Breast epithelium (tissue), 4 donors: ENCODE results near the gene RAC2. TPM values are rescaled to one million over a fixed set of nuclear protein-coding genes. Genes with fewer than 3 reads are reported as not detected.
A peak's percentile ranks its signal among the peaks of the same experiment; 100 is the strongest.

Experiments used
- DNase-seq, 2 donors: peaks; one replicate each; pipeline ENCODE4 v3.0.0-alpha.2; 2019; ENCODE audit warnings: low spot score in 2 of 2
- H3K27ac ChIP-seq, 2 donors: fragments of 200-600 bp; sonication (generic) in 1 of 2; one replicate each; pipeline ENCODE4 v1.5.1; 2016 to 2019; ENCODE audit warnings: mild to moderate bottlenecking in 1 of 2
- H3K27me3 ChIP-seq, 2 donors: fragments of 200-600 bp; sonication (generic) in 1 of 2; one replicate each; pipeline versions ENCODE4 v1.5.1 to v1.6.0; 2017 to 2019; ENCODE audit warnings: control low read depth in 1 of 2, mild to moderate bottlenecking in 1 of 2
- H3K36me3 ChIP-seq: fragments of 200-600 bp; one replicate; pipeline ENCODE4 v1.5.1; 2019
- H3K4me1 ChIP-seq, 2 donors: fragments of 200-600 bp; sonication (generic); one replicate each; pipeline ENCODE4 v1.5.1; 2016 to 2019; ENCODE audit warnings: control low read depth in 1 of 2
- H3K4me3 ChIP-seq, 3 donors: fragments of 200-600 bp; sonication (generic); 1 replicate in 2 of 3; 2 replicates in 1 of 3; pipeline ENCODE4 v1.5.1; 2016 to 2019; ENCODE audit warnings: mild to moderate bottlenecking in 3 of 3, moderate library complexity in 2 of 3
- H3K9me3 ChIP-seq, 2 donors: fragments of 200-600 bp; sonication (generic) in 1 of 2; one replicate each; pipeline ENCODE4 v1.5.1; 2016 to 2019; ENCODE audit warnings: control low read depth in 1 of 2
- CTCF ChIP-seq, 3 donors: fragments of 450-650 bp; IDR thresholded peaks; one replicate each; pipeline ENCODE4 v1.5.1; 2016 to 2017; ENCODE audit warnings: antibody characterized with exemption in 3 of 3, mild to moderate bottlenecking in 3 of 3, moderate library complexity in 3 of 3
- POLR2A ChIP-seq: fragments of 450-650 bp; IDR thresholded peaks from one replicate; pipeline ENCODE4 v1.6.1; 2016; ENCODE audit warnings: antibody characterized with exemption, mild to moderate bottlenecking, moderate library complexity
- POLR2AphosphoS5 ChIP-seq, 3 donors: sonication (generic); formaldehyde crosslinking; IDR thresholded peaks; one replicate each; pipeline ENCODE4 v1.6.1; 2017; ENCODE audit warnings: antibody characterized with exemption in 3 of 3
- intact Hi-C: fragments of 100-400 bp; cut with DNase I; formaldehyde crosslinking; loops from one replicate; pipeline ENCODE4 v1.15.1; 2023; ENCODE audit warnings: low total_unique reads
- total RNA-seq, 3 donors: library from RNA; depleted of rRNA; stranded (reverse); fragments of >200 nt; gene quantifications; one replicate each; pipeline ENCODE4 v1.1.0, GENCODE V29; 2016

Gene RAC2
- total RNA-seq, 3 donors from 2014 or later = 10.5 to 12.0 (median 11.5) TPM

DNA sequence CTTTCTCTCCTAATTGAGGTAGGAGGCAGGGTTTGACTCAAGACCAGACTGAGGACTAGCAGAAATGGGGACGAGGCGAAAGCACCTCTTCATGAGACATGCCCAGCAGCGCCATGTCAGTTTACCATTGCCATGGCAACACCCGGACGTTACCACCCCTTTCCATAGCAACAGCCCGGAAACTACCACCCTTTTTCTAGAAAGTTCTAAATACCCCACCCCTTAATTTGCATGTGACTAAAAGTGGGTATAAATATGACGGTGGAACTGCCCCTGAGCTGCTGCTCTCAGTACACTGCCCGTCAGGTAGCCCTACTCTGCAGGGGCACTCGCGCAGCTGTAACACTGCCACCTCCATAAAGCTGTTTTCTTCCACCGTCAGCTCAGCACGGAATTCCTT lies 5.9 kb upstream of the RAC2 start:
- no peaks in the 10 kb centered on the region for H3K4me1 ChIP-seq
- no peak overlapping the region for H3K27ac ChIP-seq
- H3K36me3 ChIP-seq = no peaks in the 10 kb centered on the region
- H3K4me3 ChIP-seq = no peak overlapping the region
- DNase-seq = no peak
- intact Hi-C loops = no loop called here
- H3K27me3 ChIP-seq = peaks cover 0 to 6% of the 10 kb centered on the region in 2 donors
- TF ChIP-seq POLR2AphosphoS5 (IDR thresholded peaks at IDR 0.05) (no peak), POLR2A (no peak), CTCF (IDR thresholded peaks at IDR 0.05) (no peak)
- no peaks in the 10 kb centered on the region for H3K9me3 ChIP-seq

DNA sequence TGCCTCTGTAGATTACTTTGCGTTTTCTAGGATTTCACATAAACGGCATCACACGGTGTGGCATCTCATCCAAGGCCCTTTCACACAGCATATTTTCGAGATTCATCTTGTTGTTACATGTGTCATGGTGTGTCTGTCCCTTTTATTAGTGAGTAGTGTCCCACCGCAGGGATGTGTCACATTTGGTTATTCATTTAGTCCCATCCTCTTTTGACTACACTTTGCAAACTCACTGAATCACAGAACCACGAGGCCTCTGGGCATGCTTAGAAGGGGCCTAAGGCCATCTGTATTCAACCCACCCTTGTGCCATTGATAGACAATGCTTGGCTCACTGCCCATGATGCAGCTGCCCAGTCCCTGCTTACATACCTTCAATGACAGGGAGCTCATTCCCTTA lies 4.2 kb upstream of the RAC2 start:
- DNase-seq = no peak
- no peak overlapping the region for H3K4me3 ChIP-seq
- no peaks in the 10 kb centered on the region for H3K27me3 ChIP-seq
- no peaks in the 10 kb centered on the region for H3K9me3 ChIP-seq
- intact Hi-C loops = no loop called here
- no peaks in the 10 kb centered on the region for H3K36me3 ChIP-seq
- H3K27ac ChIP-seq = no peak overlapping the region
- TF ChIP-seq CTCF (IDR thresholded peaks at IDR 0.05) (no peak), POLR2A (no peak), POLR2AphosphoS5 (IDR thresholded peaks at IDR 0.05) (no peak)
- H3K4me1 ChIP-seq = no peaks in the 10 kb centered on the region

- Histone ChIP-seq H3K4me3 (no peak overlapping the region), H3K9me3 (no peaks in the 10 kb centered on the region), H3K27ac (no peak overlapping the region), H3K4me1 (no peaks in the 10 kb centered on the region), H3K36me3 (no peaks in the 10 kb centered on the region), H3K27me3 (no peaks in the 10 kb centered on the region)
- intact Hi-C loops = no loop called here
- no peak for DNase-seq
- no peak for TF ChIP-seq POLR2AphosphoS5 (IDR thresholded peaks at IDR 0.05)
- no peak for TF ChIP-seq POLR2A
- no peak for TF ChIP-seq CTCF (IDR thresholded peaks at IDR 0.05)
Observed at GRCh38 chr22:37245740-37246139, 1.7 kb upstream of the RAC2 start.

GRCh38 chr22:37244922-37245722 lies 1.1 kb upstream of the RAC2 start:
- no peak for TF ChIP-seq POLR2AphosphoS5 (IDR thresholded peaks at IDR 0.05)
- no peak for TF ChIP-seq POLR2A
- TF ChIP-seq CTCF (IDR thresholded peaks at IDR 0.05) = no peak
- no peak overlapping the region for H3K4me3 ChIP-seq
- H3K36me3 ChIP-seq = no peaks in the 10 kb centered on the region
- intact Hi-C loops = no loop called here
- DNase-seq = no peak
- H3K27ac ChIP-seq = no peak overlapping the region
- no peaks in the 10 kb centered on the region for H3K27me3 ChIP-seq
- H3K4me1 ChIP-seq = no peaks in the 10 kb centered on the region
- H3K9me3 ChIP-seq = no peaks in the 10 kb centered on the region

DNA sequence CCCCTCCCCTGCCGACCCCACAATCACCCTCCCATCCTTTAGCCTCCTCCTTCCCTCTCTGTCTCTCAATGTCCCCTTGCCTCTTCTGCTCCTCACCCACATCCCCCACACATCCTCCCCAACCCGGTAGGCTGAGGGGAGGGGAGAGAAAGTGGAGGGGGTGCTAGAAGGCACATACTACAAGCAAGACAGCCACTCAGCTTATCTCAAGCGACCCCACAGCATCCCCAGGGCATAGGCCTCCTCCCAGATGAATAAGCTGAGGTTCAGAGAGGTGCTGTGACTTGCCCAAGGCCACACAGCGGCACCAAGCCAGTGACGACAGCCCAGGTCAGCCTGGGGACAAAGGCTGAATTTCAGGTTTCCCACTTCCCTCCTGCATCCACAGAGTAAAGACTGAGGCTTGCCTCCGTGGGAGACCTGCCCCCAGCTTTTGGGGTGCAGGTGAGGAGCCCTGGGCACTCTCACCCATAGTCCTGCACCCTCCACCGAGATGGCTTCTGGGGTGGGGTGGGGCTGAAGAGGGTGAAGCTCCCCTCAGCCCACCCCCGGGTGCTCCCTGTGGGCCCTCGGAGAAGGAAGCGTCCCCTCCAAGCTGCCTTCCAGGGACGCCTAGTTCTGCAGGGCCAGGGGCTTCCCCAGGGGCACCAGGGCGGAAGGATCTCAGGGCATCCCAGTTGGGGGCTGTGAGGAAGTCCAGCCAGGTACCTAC lies 511 bp downstream of the RAC2 start:
- H3K27ac ChIP-seq = no peak overlapping the region
- no peaks in the 10 kb centered on the region for H3K36me3 ChIP-seq
- peak overlapping the region; percentile 28 to 64 (median 50) for H3K4me3 ChIP-seq
- no peaks in the 10 kb centered on the region for H3K4me1 ChIP-seq
- H3K27me3 ChIP-seq = no peaks in the 10 kb centered on the region
- TF ChIP-seq POLR2AphosphoS5 (IDR thresholded peaks at IDR 0.05) (no peak), POLR2A (no peak), CTCF (IDR thresholded peaks at IDR 0.05) (no peak)
- H3K9me3 ChIP-seq = no peaks in the 10 kb centered on the region
- no peak for DNase-seq
- intact Hi-C loops = no loop called here
